GM21528 (cell line): ENCODE data around the gene NOXRED1.
A peak's percentile ranks its signal among the peaks of the same experiment; 100 is the strongest.
"Not testable (repeated sequence)": the region's sequence is repeated elsewhere in the genome, so short reads cannot be mapped to it uniquely, and the experiment has no call there.

Source experiments
- ATAC-seq: cut with Tn5 transposase; IDR thresholded peaks from one replicate; pipeline ENCODE4 v1.9.1; 2021; ENCODE audit warnings: mild to moderate bottlenecking, moderate library complexity; ENCODE audit not compliant: unreplicated experiment, low FRiP score

Gene NOXRED1, protein sequence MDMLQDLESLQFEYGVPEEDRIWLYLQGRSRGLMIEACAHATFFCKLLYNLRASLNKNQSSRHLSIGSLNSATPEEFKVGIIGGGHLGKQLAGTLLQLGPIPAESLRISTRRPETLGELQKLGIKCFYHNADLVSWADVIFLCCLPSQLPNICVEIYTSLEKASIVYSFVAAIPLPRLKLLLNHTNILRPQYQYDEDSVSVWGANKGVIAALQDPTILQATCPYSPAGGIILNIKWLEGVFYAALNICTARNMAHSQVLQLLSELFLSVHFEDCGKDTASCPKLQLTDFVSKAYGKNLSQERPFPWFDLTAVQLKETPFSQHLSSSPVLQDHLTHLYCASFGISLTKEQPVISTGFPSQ

GRCh38 chr14:77423423-77423822, at the start of gene NOXRED1:
NOXRED1 (minus strand) TSS chr14:77423523; CDS start chr14:77422889, 634 bp downstream.
- no peak for ATAC-seq

DNA sequence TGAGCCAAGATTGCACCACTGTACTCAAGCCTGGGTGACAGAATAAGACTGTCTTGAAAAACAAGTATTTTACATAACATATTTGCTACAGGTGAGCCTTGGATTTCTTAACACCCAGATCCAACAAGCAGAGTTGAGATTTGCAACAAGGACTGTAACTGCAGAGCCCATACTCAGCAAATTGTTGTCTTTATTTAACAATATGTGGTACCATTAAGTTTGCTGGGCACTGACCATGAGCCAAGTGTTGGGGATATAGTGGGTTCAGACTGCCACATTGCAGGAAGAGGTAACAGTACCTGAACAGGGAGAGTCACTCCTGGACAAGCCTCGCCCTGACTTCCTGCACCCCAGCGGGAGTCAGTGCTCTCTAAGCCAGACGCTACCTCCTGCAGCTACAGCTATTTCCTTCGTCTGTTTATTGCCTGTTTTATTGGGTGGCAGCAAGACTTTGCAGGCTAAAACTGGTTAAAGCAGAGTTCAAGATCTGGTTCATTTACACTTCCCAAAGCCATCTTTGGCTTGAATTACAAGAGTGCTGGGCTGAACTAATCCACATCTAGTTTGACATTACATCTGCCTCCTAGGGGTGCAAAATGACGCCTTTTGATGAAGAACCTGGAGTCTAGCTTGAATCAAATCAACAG, 47.0 kb upstream of the NOXRED1 start:
- ATAC-seq = no peak

DNA sequence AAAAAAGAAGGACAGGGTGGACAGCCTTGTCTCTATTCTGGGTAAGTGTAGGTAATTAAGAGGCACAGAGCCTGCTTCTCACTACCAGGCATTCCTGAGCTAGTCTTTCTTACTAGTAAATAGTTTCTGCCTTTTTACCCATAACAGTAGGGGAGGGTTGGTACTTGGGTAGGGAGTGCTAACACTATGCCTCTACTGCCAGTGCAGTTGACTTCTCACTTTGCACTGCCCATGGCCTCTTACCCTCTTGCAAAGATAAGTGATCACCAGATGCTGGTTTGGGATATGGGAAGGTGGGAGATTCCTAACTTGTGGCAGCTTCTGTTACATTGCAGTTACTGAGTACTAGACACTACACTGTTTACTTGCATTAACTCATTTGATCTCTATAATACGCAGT, 46.2 kb upstream of the NOXRED1 start:
- no peak for ATAC-seq

GRCh38 chr14:77469067-77469505, 45.8 kb upstream of the NOXRED1 start:
- no peak for ATAC-seq

DNA sequence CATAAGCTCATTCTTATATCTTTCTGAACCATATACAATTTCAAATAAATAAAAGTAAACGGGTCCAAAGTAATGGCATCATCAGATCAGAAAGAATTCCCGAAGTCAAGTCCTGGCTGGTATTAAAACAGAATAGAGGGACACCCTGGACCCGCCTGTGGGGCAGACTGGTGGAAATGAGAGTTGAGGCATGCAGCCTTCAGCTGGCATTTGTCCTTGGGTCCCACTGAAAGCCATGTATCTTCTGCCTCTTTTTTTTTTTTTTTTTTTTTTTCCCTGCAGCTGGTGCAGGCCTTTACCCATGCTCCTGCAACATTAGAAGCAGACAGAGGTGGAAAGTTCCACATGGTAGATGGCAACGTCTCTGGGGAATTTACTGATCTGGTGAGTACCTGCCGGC, 44.5 kb upstream of the NOXRED1 start:
- no peak for ATAC-seq

DNA sequence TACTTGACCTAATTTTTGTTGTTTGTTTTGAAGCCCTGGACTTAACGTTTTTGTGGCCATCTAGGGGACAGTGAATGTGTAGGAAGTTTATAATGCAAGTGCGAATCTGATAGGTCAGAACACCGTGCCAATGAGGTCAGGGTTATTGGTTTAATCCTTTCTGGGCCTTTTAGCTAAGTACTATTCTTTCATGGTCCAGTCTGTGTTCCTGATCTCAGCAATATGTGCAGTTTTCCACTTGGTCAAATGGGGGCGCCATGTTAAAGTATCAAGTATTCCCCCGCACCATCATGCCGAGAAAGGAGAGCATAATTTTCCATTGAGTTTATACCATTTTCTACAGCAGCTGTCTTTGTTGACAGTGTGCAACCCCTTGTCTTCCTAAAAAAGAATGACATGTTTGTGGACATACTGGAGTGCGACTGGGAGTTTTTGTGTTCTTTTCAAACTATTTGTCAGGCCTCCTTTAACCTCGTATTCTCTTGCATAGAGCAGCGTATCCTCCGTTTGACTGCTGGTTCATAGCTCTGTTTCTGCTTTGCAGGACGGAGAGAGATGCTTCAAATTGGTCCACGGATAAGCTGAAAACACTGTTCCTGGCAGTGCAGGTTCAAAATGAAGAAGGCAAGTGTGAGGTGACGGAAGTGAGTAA, 35.9 kb upstream of the NOXRED1 start:
- no peak for ATAC-seq

DNA sequence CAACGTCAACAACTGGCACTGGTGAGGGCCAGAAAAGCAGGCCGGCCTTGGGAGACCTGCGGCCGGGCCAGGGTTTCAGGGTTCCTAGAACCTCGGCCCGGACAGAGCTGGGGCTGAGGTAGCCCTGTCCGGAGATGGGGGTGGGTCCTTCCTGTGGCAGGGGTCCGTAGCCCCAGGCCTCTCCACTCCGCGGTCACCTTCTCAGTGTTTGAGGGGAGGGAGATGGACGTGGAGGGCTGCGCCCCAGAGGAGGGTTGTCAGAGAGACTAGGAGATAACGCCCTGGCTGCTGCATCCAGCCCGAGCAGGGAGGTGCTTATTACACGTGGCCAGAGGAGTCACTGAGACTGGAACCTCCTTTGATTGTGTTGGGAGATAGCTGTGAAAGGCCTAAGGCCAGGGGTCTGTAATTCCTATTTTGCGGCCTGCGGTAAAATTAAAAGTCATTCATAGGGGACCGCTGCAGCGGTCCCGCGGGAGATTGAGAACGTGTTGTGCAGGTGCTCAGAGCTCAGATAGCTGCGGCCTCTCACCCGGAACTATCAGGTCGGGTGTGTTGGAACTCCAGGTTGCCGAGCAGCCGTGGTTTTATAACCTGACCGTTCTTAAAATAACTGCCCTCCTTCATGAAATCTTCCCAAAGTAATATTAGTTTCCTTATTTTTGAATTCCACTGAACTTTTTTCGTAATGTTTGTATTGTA, 35.1 kb upstream of the NOXRED1 start:
- peak; percentile 18 for ATAC-seq

DNA sequence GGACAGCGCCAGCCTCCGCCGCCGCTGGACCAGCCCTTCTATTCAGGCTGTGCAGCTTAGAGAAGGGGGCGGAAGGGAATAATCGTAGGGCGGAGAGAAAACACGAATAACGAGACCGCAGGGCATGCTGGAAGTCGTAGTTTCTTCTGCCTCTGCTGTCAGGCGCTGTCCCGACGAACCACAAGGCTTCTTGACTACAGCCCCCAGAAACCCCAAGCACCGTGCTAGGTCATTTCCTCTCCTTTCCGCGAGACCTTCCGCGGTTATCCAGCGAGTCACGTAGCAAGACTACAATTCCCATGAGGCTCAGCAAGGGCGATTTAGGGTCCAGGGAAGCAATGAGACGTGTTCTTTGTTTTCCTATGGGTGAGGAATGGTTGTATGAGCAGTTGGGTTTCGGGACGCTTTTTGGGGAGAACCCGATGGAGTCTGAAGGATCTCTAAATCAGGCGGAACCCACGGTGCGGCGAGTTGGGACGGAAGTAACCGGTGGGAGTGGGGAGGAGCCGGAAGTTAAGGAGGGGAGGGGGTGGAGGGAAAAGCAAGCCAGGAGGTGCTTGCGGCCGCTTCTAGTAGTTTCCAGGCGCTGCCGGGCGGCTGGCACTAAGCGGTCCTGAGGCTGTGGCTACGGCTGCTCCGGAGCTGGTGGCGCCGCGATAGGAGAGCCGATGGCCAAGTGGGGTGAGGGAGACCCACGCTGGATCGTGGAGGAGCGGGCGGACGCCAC, 34.4 kb upstream of the NOXRED1 start, which contains the start of the genes AHSA1 and VIPAS39:
Gene AHSA1 (plus strand): TSS at position 572 of the 727 bp plus-strand sequence. CDS start 97 bp downstream, at position 669.
Gene VIPAS39 (minus strand): TSS at position 80 of the 727 bp plus-strand sequence. CDS start 3,499 bp downstream, outside the sequence.
- ATAC-seq = peak; percentile 91

DNA sequence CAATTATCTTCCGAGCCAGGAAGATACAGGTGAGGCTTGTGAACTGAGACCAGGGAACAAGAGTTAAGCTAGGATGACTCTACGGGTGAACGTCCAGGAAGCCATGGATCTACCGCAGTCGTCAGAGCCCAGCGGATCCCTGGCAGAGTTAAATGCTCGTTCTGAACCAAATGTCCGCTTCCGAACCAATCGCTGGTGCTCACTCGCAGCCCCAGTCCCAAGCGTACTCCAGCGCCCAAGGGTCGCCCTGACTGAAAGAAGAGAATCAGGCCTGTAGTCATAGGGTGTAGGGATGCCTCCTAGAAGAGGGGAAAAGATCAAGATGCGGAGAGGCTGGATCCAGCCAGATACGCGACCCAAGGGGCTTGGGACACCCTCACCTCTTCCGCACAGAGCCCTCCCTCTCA, 33.8 kb upstream of the NOXRED1 start:
- ATAC-seq = peak; percentile 19

DNA sequence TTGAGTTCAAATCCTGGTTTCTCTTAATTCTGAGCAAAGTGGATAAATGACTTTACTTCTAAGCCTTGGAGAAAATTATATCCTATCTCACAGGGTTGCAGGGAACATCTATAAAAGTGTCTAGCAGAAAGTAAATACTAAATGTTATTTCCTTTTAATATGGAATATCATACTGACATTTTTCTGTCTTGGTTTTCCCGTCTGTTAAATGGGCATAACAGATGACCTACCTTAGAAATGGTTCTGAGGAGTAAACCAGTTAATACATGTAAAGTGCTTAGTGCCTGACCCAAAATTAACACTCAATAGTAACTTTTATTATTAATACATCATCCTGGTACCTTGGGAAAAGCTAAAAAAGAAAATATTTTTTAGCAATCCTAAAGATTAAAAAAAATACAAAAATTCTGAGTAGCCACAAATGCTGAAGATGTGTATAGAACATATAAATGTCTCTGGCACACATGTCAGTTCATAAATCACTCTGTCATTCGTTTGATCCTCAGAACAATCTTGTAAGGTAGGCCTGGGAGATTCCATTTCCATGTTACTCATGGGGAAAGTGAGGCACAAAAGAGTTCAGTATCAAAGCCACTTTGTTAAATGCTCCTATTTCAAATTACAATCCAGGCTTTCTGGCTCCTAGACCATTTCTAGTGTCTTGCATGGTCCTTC, 32.8 kb upstream of the NOXRED1 start:
- no peak for ATAC-seq

DNA sequence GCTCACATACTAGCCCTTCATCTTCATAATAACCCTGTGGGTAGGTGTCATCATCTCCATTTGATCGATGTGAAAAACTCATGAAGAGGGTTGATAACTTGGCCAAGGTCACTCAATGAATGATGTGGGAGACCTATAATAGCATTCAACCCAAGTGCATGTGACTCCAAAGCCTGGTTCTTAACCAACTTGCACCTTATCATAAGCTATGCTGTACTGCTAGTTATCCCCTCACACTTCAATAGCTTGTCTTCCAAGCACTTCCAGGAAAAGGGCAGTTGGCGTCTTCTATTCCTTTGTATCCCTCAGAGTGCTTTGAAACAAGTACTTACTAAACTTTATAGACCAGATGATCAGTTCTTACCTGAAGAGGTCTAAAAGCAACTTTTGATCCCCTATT, 18.9 kb upstream of the NOXRED1 start:
- ATAC-seq = no peak

DNA sequence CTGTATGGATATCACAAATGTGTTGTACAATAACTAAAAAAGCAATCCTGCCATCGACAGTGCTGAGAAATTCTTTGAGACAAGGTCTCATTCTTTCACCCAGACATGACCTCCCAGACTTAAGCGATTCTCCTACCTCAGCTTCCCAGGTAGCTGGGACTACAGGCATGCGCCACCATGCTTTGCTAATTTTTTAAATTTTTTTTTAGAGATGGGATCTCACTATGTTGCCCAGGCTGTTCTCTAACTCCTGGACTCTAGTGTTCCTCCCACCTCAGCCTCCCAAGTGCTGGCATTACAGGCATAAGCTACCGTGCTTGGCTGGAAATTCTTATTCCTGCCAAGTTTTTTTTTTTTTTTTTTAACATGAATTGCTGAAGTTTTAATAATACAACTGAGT, 16.5 kb upstream of the NOXRED1 start:
- no peak for ATAC-seq

- no peak for ATAC-seq
Observed at GRCh38 chr14:77438596-77438995, 15.3 kb upstream of the NOXRED1 start.

DNA sequence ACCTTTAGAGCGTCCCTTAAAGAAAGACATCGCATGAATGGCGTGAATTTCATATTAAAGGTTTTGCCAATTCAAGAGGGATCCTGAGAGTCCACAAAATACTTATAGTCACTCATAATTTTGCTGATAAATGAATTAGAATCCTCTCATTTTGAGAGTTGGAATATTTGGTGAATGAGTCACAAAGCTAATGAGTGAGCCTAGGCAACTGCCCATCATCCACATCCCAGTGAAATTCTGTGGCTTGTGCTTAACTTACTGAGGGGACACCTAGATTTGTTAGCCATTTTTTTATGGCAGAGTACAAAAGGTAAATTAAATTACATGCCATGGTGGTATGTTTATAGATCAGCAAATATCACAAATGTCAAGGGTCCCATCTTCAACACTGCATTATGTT, 12.7 kb upstream of the NOXRED1 start:
- ATAC-seq = no peak

GRCh38 chr14:77426396-77426795, 3.1 kb upstream of the NOXRED1 start:
- ATAC-seq = no peak

DNA sequence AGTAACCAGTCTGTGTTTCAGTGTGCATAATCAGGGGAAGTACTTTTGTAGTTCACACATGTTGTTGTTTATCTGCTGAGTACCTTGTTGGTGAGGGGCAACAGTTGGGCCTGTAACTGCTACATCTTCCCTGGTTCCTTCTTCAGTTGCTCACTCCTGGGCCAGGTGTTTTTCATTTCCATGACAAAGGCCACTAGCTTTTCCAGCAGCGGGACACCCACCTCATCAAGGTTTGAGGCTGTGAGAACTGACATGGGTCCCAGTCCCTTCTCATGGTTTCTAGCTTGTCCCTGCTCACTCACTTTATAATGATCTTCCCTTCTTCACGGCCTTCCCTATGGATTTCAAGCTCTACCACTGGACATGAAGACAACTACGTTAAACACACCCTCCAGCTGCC, 1.5 kb upstream of the NOXRED1 start:
- ATAC-seq = no peak

DNA sequence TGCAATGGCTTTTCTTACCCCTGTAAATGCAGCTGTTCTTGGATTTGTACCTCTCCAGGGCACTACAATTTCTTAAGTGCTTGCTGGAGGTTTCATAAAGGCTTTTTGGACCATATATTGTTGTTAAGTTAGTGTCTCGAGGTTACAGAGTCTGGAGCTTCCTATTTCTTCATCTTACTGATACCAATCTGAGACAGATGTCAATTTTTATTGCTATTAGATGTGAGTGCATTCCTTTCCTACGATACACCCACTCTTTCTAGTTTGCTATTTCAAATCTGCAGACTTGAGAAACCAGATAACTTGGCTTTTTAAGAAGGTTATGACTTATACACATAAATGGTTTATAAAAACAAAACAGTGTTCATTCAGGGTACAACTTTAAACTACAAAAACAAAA, 2.1 kb downstream of the NOXRED1 start:
- no peak for ATAC-seq

DNA sequence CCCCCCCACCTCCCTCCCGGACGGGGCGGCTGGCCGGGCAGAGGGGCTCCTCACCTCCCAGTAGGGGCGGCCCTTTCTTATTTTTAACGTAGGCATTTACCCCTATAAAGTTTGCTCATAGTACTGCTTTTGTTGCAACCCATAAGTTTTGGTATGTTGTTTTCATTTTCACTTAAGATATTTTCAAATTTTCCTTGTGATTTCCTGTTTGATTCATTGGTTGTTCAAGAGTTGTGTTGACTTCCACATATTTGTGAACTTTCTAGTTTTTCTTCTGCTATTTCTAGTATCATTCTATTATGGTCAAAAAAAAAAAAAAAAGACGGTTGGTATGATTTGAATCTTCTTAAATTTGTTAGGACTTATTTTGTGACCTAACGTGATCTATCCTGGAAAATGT, 6.5 kb downstream of the NOXRED1 start:
- ATAC-seq = no peak

GRCh38 chr14:77416098-77416497, 7.2 kb downstream of the NOXRED1 start:
- ATAC-seq = not testable (repeated sequence)
